ENCODE measurements around the gene A2ML1.
A peak's percentile ranks its signal among the peaks of the same experiment; 100 is the strongest.
"Not testable (repeated sequence)": the region's sequence is repeated elsewhere in the genome, so short reads cannot be mapped to it uniquely, and the experiment has no call there.

The A2ML1 gene

GRCh38 chr12:8855891-8856290 is 33.5 kb downstream of the A2ML1 start:
- DNase-seq (ENCODE audit: low read depth): no peak

DNA sequence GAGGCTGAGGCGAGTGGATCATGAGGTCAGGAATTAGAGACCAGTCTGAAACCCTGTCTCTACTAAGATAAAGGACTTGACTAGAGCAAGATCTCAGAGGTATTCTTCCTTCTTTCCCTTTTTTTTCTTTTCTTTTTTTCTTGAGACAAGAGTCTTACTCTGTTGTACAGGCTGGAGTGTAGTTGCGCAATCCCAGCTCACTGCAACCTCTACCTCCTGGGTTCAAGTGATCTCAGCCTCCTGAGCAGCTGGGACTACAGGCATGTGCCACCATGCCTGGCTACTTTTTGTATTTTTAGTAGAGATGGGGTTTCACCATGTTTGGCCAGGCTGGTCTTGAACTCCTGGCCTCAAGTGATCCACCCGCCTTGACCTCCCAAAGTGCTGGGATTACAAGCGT is 37.0 kb downstream of the A2ML1 start:
- DNase-seq (ENCODE audit: low read depth): not testable (repeated sequence)

DNA sequence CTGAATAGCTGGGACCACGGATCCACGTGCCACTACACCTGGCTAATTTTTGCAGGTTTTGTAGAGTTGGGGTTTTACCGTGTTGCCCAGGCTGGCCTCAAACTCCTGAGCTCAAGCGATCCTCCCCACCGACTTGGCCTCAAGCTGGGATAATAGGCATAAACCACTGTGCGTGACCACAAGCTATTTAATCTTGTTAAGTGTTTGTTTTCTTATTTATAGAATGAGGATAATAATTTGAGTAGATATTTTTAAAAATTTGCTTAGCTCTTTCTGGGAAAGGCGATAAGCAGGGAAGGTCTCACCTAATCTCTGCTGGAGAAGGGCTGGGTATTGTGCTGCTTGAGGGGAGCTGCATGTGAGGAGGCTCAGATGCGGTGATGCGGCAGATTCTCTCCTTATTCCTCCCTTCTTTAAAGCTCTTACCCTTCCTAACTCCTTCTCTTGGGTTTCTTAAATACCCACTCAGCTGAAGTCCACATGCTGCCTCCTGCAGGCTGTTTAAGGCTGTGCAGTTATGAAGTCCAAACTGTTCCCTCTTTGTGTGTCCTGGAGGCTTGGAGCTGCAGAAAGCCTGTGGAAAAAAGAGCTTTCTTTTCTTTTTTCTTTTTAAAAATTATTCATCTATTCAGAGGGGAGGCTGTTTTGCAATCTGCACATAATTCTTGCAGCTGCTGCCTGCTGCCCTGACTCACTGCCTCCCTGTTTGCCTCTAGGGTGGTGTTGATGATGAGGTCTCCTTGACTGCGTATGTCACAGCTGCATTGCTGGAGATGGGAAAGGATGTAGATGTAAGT is 37.9 kb downstream of the A2ML1 start:
- no peak for DNase-seq (ENCODE audit: low read depth)

GRCh38 chr12:8866429-8866828 is 44.0 kb downstream of the A2ML1 start:
- DNase-seq (ENCODE audit: low read depth): no peak

- DNase-seq (ENCODE audit: low read depth): no peak
These were observed 44.6 kb downstream of the A2ML1 start for GRCh38 chr12:8867009-8867408.

DNA sequence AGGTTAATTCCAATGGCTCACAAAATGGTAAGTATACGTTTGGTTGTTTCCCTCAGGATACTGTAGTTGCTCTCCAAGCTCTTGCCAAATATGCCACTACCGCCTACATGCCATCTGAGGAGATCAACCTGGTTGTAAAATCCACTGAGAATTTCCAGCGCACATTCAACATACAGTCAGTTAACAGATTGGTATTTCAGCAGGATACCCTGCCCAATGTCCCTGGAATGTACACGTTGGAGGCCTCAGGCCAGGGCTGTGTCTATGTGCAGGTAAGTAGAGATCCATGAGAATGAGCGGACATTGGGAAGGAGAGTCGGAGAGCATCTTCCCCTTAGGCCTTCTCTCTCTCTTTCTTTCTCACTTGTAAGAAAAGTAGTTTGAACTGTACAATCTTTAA is 45.4 kb downstream of the A2ML1 start:
- DNase-seq (ENCODE audit: low read depth): no peak

DNA sequence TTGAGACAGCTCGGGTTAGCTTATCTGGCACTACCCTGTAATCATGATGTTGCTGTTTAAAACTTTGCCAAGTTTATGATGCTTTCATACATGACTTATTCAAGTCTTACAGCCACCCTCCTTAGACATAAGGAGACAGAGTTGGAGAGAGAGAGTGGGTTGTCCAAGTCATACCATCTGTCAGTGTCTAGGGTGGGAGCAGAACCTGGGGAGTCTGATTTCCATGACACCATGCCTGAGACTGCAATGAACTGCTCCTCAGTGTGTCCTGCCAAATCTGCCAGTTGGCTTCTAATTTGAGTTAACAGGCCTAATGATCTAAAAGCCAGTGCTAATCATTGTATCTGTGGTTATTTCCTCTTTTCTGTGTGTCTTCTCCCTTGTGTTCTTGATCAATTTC is 48.2 kb downstream of the A2ML1 start:
- no peak for DNase-seq (ENCODE audit: low read depth)

- no peak for DNase-seq (ENCODE audit: low read depth)
These were observed 48.6 kb downstream of the A2ML1 start for GRCh38 chr12:8871068-8871467.

GRCh38 chr12:8876887-8877286 is 54.5 kb downstream of the A2ML1 start:
- DNase-seq (ENCODE audit: low read depth): no peak

- DNase-seq (ENCODE audit: low read depth): no peak
These were observed 64.3 kb downstream of the A2ML1 start for GRCh38 chr12:8886502-8887284.

GRCh38 chr12:8887285-8887715 is 64.9 kb downstream of the A2ML1 start:
- no peak for DNase-seq (ENCODE audit: low read depth)

DNA sequence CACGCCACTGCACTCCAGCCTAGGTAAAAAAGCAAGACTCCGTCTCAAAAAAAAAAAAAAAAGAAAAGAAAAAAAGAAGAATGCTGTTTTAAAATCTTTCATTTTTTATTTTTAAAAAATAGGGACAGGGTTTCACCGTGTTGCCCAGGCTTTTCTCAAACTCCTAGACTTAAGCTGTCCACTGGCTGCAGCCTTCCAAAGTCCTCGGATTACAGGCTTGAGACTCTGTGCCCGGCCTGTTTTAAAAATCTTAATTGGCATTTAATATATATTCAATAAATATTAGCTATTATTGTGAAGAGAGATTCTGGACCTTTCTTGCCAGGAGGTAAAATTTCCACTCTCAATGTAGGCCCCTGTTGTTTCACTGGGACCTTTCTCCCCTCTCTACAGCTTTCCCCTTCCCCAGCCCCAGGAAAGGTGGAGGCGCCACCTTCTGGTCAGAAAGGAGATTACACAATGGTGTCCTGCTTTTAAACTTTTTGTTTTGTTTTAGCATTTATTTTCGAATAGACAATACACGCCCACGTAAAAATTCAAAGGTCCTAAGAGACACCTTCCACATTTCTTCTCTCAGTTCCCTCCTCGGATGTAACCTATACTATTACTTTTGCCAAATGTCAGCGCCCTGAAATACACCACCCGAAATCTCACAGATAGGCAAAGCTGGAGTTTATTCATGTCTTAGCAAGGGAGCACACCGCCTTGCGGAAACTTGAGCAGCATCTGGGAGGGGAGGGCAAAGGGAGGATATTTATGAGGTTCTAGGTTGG is 68.1 kb downstream of the A2ML1 start:
- DNase-seq (ENCODE audit: low read depth): peak; percentile 14

DNA sequence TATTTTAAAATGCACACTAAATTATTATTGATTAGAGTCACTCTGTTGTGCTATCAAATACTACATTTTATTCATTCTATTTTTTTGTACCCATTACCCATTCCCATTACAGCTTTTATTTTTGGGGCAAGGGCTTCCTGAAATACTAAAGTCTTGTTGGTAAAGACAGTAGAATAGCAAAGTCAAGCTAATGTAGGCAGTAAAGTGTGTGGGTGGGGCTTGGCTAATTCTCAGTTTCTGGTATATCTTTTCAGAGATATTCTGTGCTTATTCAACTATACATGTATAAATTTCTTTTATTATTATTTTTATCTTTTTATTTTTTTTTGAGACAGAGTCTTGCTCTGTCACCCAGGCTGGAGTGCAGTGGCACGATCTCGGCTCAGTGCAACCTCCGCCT is 69.6 kb downstream of the A2ML1 start:
- no peak for DNase-seq (ENCODE audit: low read depth)

GRCh38 chr12:8894378-8894777 is 72.0 kb downstream of the A2ML1 start:
- no peak for DNase-seq (ENCODE audit: low read depth)

- DNase-seq (ENCODE audit: low read depth): no peak
These were observed 72.6 kb downstream of the A2ML1 start for GRCh38 chr12:8894986-8895385.

- no peak for DNase-seq (ENCODE audit: low read depth)
These were observed 74.7 kb downstream of the A2ML1 start for GRCh38 chr12:8897081-8897480.

DNA sequence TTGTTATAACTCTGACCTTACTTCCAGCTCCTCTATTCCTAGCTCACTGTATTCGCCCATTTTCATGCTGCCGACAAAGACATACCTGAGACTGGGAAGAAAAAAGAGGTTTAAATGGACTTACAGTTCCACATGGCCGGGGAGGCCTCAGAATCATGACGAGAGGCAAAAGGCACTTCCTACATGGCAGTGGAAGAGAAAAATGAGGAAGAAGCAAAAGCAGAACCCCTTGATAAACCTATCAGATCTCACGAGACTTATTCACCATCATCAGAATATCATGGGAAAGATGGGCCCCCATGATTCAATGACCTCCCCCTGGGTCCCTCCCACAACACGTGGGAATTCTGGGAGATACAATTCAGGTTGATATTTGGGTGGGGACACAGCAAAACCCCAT is 77.4 kb downstream of the A2ML1 start:
- DNase-seq (ENCODE audit: low read depth): no peak

DNA sequence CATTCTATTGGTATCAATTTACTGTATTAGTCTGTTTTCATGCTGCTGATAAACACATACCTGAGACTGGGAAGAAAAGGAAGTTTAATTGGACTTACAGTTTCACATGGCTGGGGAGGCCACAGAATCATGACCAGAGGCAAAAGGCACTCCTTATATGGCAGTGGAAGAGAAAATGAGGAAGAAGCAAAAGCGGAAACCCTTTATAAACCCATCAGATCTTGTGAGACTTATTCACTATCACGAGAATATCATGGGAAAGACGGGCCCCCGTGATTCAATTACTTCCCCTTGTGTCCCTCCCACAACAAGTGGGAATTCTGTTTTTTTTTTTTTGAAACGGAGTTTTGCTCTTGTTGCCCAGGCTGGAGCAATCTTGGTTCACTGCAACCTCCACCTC is 80.3 kb downstream of the A2ML1 start:
- not testable (repeated sequence) for DNase-seq (ENCODE audit: low read depth)

DNA sequence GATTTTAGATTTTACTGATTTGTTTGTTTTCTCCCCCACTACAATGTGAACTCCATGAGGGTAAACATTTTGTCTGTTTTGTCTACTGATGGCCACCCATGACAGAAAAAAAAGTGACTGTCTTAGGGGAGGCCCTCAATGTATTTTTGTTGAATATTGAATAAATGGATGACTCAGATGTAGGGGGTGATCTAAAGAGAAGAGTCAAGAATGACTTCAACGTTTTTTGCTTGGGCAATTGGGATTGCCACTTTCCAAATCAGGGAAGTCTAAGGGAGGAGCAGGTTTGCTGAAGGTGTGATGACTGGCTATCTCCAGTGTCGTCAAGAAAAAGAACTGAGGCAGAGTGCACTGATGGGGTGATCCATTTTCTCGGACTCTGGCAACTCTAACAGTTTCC is 81.2 kb downstream of the A2ML1 start:
- DNase-seq (ENCODE audit: low read depth): no peak

DNA sequence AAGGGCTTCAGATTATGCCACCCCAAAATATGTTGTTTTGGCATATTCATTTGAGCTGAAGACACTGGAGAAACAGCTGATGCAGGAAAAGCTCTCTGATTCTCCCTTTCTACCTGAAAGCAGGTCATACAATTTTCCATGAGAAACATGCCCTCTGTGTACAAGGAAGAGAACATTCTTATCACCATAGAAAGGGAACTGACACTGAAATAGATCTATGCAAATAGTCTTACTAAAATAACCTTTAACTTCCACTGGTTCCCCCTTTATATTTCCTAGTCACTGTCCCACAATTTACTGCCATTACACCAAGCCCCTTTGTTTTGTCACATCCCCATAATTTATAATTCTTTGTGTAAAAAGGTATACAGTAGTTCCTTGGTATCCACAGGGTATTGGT is 82.2 kb downstream of the A2ML1 start:
- DNase-seq (ENCODE audit: low read depth): no peak

DNA sequence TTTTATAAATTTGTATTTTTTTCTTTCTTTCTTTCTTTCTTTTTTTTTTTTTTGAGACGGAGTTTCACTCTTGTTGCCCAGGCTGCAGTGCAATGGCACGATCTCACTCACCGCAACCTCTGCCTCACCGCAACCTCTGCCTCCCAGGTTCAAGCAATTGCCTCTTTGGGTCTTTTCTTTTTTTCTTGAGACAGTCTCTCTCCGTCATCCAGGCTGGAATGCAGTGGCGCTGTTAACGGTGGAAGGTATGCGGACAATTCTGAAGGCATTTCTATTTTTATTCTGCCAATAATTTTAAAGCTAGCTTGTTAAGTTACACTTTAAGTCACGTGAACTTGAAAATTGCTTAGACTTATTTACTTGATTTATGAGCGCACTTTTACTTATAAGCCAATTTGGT is 83.1 kb downstream of the A2ML1 start:
- no peak for DNase-seq (ENCODE audit: low read depth)

DNA sequence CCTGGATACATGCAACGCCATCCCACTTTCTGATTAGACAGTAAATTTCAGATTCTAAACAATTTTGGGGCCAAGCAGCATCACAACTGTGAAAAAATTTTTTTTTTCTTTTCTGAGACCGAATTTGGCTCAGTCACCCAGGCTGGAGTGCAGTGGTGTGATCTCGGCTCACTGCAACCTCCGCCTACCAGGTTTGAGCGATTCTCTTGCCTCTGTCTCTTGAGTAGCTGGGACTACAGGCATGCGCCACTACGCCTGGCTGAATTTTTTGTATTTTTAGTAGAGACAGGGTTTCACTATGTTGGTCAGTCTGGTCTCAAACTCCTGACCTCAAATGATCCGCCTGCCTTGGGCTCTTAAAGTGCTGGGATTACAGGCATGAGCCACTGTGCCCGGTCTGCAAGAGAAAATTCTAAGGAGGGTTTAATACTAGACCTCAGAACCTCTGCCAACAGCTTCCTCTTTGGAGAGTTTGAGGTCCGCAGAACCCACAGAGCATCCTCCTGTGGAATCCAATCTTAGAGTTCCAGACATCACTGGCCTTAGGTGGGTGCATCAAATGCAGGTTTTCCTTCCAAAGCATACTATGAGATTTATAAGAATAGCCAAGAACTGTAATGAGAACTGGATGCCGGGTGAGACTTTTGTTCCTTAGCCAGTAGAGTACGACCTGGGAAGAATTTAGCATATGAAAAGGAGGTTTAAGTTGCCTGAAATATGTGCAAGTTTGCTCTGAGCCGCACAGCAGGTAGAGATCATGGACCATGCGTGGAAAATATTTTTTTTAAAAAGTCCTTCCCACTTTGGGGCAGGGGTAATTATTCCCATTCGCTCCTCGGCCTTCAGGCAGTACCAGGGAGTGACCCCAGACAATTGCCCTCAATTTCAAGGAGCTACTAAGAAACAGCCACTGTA is 84.1 kb downstream of the A2ML1 start:
- DNase-seq (ENCODE audit: low read depth): no peak

Data from GM04504 (cell line).